Measurements from ENCODE around the gene ATXN10. TPM values are rescaled to one million over a fixed set of nuclear protein-coding genes. Genes with fewer than 3 reads are reported as not detected.

Gene ATXN10
- total and polyA plus RNA-seq, 2 of the 8 experiments (the other 6 are each of a cell fraction or from before 2014, with no cell fraction given) = 134 to 210 TPM

- no peak overlapping the region for H2AFZ ChIP-seq (ENCODE audit: low read length)
- no peak overlapping the region for H2BK20ac ChIP-seq (ENCODE audit: low read length)
- no peak overlapping the region for H2BK5ac ChIP-seq (ENCODE audit: low read depth, low read length)
- no peaks in the 10 kb centered on the region for H3K27me3 ChIP-seq (replicated peaks in 1 of 4; ENCODE audit: control insufficient read depth in 3 of 4, extremely low read depth in 1 of 4, insufficient read depth in 3 of 4, low read length in 3 of 4)
- no peak overlapping the region for H3K14ac ChIP-seq (ENCODE audit: insufficient read length)
- no peak overlapping the region for H4K91ac ChIP-seq (replicated peaks; ENCODE audit: insufficient read length, low read length)
- POLR2A ChIA-PET (ENCODE audit: partially characterized antibody) = interaction anchor here (0.8 to 1.5 kb wide), 2 partner anchors 10 to 20 kb away, joined by 3 read pairs; no protein-coding TSS in a partner anchor
- peaks cover 23 to 29% of the 10 kb centered on the region in 2 experiments for H4K20me1 ChIP-seq (replicated peaks in 1 of 2; ENCODE audit: control insufficient read depth in 1 of 2, insufficient read depth in 2 of 2, low read length in 2 of 2)
- H3K36me3 ChIP-seq (ENCODE audit: control insufficient read depth in 2 of 4, insufficient read depth in 4 of 4, low read length in 3 of 4) = no peaks in the 10 kb centered on the region
- H4K8ac ChIP-seq (ENCODE audit: extremely low read depth, insufficient read depth, low read length) = no peak overlapping the region
- H2BK12ac ChIP-seq (ENCODE audit: low read depth, low read length) = no peak overlapping the region
- H3K9me3 ChIP-seq (ENCODE audit: insufficient read depth in 2 of 2, low read depth in 1 of 2, low read length in 1 of 2) = no peaks in the 10 kb centered on the region
- H2BK120ac ChIP-seq (replicated peaks; ENCODE audit: low read depth, low read length) = no peak overlapping the region
- H3K4me1 ChIP-seq (replicated peaks in 1 of 4; ENCODE audit: control insufficient read depth in 3 of 4, insufficient read depth in 4 of 4, low read length in 3 of 4) = peaks cover 0 to 13% (median 2%) of the 10 kb centered on the region in 4 experiments; a peak in 3 of 7 replicates
- H3K23ac ChIP-seq (ENCODE audit: insufficient read length) = no peak overlapping the region
- H3K27ac ChIP-seq (ENCODE audit: low read depth, low read length) = no peak overlapping the region
- H2AK5ac ChIP-seq (ENCODE audit: low read depth, low read length) = no peak overlapping the region
- no peak overlapping the region for H3K18ac ChIP-seq (ENCODE audit: extremely low read depth, low read length)
- H3K9ac ChIP-seq (replicated peaks in 1 of 4; ENCODE audit: extremely low read depth in 1 of 4, low read depth in 3 of 4, low read length in 3 of 4) = no peak overlapping the region
- H3K4me3 ChIP-seq (ENCODE audit: extremely low read depth in 1 of 4, insufficient read depth in 2 of 4, low read depth in 3 of 4, low read length in 4 of 4) = no peak overlapping the region
- peaks cover 12% of the 10 kb centered on the region for H3K79me1 ChIP-seq (ENCODE audit: low read depth, low read length)
- H3K56ac ChIP-seq (replicated peaks; ENCODE audit: insufficient read length, low read depth, low read length) = no peak overlapping the region
- CTCF ChIA-PET (ENCODE audit: partially characterized antibody) = interaction anchor here (0.6 to 1.3 kb wide), 2 partner anchors 36 to 286 kb away, joined by 3 read pairs; no protein-coding TSS in a partner anchor
- DNase-seq (ENCODE audit: low read depth in 1 of 2, low spot score in 2 of 2) (no peak), FAIRE-seq (no peak)
- no peak overlapping the region for H2BK15ac ChIP-seq (ENCODE audit: low read length)
- H3K4me2 ChIP-seq (ENCODE audit: insufficient read depth in 1 of 2, low read depth in 2 of 2, low read length in 2 of 2) = no peak overlapping the region
- WGBS, 2 experiments (ENCODE audit: extremely low coverage in 1 of 2, insufficient coverage in 1 of 2, insufficient read length in 1 of 2, insufficient replicate concordance in 2 of 2, low coverage in 1 of 2, low lambda C conversion rate in 2 of 2, missing lambda C conversion rate in 1 of 2) = 98% methylated on average over 2 of the region's 2 CpGs; no CpG with 5 or more reads in 1 of the 2 experiments
- H4K5ac ChIP-seq (ENCODE audit: insufficient read length, low read depth, low read length) = no peak overlapping the region
- H3K23me2 ChIP-seq (ENCODE audit: low read depth, low read length) = no peaks in the 10 kb centered on the region
- H3K79me2 ChIP-seq (ENCODE audit: control insufficient read depth in 1 of 2, insufficient read depth in 2 of 2, low read length in 2 of 2) = peaks cover 15 to 95% of the 10 kb centered on the region in 2 experiments
- H3K4ac ChIP-seq (replicated peaks; ENCODE audit: insufficient read length, low read depth, low read length) = no peak overlapping the region
- no peak for TF ChIP-seq BCL11A (IDR thresholded peaks at IDR 0.05; ENCODE audit: low read depth in 2 of 2, low read length in 2 of 2)
- no peak for TF ChIP-seq YY1 (IDR thresholded peaks at IDR 0.05; ENCODE audit: low read depth, low read length)
- TF ChIP-seq TCF12 (IDR thresholded peaks at IDR 0.05; ENCODE audit: low read depth, low read length) = no peak
- no peak for TF ChIP-seq KDM4A (IDR thresholded peaks at IDR 0.05; ENCODE audit: low read depth, low read length, severe bottlenecking)
- TF ChIP-seq GABPA (IDR thresholded peaks at IDR 0.05; ENCODE audit: borderline replicate concordance, insufficient read depth, low read length) = no peak
These were observed 12.0 kb downstream of the ATXN10 start for GRCh38 chr22:45683680-45684079.

Measured in H1 (cell line).